GM13977 (cell line): ENCODE results near the gene TAF4B.
"Not testable (repeated sequence)": the region's sequence is repeated elsewhere in the genome, so short reads cannot be mapped to it uniquely, and the experiment has no call there.

Source experiments
- DNase-seq: peaks from one replicate; pipeline ENCODE4 v3.0.0; 2012; ENCODE audit warnings: low spot score
- CTCF ChIP-seq: IDR thresholded peaks from 2 replicates; pipeline ENCODE4 v1.5.1; 2012; ENCODE audit warnings: mild to moderate bottlenecking, control low read depth; ENCODE audit not compliant: insufficient read depth; ENCODE audit errors: extremely low read depth, missing control alignments
- in situ Hi-C: fragments of 300-500 bp; cut with MboI; formaldehyde crosslinking; loops from one replicate; pipeline ENCODE4 v1.12.0; 2022; ENCODE audit warnings: low sequenced_read_pairs, low pct_unique_long_range_greater_than_20kb, mixed read lengths, inconsistent platforms; ENCODE audit not compliant: unreplicated experiment

The TAF4B gene

GRCh38 chr18:26367425-26367824, 141.2 kb downstream of the TAF4B start:
- DNase-seq = no peak
- TF ChIP-seq CTCF = no peak
- in situ Hi-C loops = no loop called here

GRCh38 chr18:26370037-26370436, 143.8 kb downstream of the TAF4B start:
- TF ChIP-seq CTCF = no peak
- in situ Hi-C loops = no loop called here

GRCh38 chr18:26376105-26376504, 149.9 kb downstream of the TAF4B start:
- in situ Hi-C loops = no loop called here
- DNase-seq = no peak
- TF ChIP-seq CTCF = no peak

More at GRCh38 chr18:26370037-26370436, 143.8 kb downstream of the TAF4B start:
- no peak for DNase-seq

- DNase-seq = no peak
- in situ Hi-C loops = no loop called here
Measured at GRCh38 chr18:26378701-26379100, 152.5 kb downstream of the TAF4B start.

GRCh38 chr18:26381555-26381954, 155.3 kb downstream of the TAF4B start:
- DNase-seq, in situ Hi-C loops: not testable (repeated sequence)

More at GRCh38 chr18:26378701-26379100, 152.5 kb downstream of the TAF4B start:
- no peak for TF ChIP-seq CTCF

- peak; percentile 66 for TF ChIP-seq CTCF
- in situ Hi-C loops = no loop called here
- DNase-seq = peak; percentile 48
Measured at GRCh38 chr18:26383454-26384270, 157.4 kb downstream of the TAF4B start.

- DNase-seq = no peak
- in situ Hi-C loops = no loop called here
- TF ChIP-seq CTCF = no peak
Measured at GRCh38 chr18:26386002-26386401, 159.8 kb downstream of the TAF4B start.
